SKM-1 (cell line): ENCODE measurements around the gene FMO5.
"Not testable (repeated sequence)": the region's sequence is repeated elsewhere in the genome, so short reads cannot be mapped to it uniquely, and the experiment has no call there.

Experiments used
- DNase-seq: peaks from one replicate; lab custom pipeline; 2025; ENCODE audit not compliant: unreplicated experiment; lab: John Stamatoyannopoulos, UW

The FMO5 gene

GRCh38 chr1:147225193-147225730 lies at the start of gene FMO5:
Gene FMO5, minus strand, starts transcription at chr1:147225339. Its CDS starts 310 bp downstream, at chr1:147225029.
- peak; percentile 67 for DNase-seq

- DNase-seq: peak; percentile 66
These were observed 48.5 kb upstream of the FMO5 start for GRCh38 chr1:147273409-147274336.

DNA sequence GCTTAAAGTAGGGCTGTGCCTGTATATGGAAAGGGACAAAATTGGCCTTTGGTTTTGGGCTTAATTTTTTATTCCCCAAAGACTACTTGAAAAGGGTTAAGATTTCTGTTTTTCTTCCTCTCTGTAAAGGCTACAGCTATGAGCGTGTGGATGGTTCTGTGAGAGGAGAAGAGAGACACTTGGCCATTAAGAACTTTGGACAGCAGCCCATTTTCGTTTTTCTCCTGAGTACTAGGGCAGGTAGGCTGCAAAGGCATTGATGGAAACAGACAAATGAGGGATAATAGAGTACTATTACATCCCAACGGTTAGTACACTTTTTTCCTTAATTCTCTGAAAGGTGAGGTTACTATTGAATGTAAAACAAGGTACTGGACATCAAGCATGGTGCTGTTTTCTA lies 46.9 kb upstream of the FMO5 start:
- no peak for DNase-seq

GRCh38 chr1:147270721-147271120 lies 45.6 kb upstream of the FMO5 start:
- no peak for DNase-seq

- no peak for DNase-seq
These were observed 42.6 kb upstream of the FMO5 start for GRCh38 chr1:147267711-147268110.

- no peak for DNase-seq
These were observed 41.2 kb upstream of the FMO5 start for GRCh38 chr1:147266381-147266780.

GRCh38 chr1:147264158-147264768 lies 39.1 kb upstream of the FMO5 start:
- no peak for DNase-seq

- DNase-seq: no peak
These were observed 35.8 kb upstream of the FMO5 start for GRCh38 chr1:147260956-147261355.

DNA sequence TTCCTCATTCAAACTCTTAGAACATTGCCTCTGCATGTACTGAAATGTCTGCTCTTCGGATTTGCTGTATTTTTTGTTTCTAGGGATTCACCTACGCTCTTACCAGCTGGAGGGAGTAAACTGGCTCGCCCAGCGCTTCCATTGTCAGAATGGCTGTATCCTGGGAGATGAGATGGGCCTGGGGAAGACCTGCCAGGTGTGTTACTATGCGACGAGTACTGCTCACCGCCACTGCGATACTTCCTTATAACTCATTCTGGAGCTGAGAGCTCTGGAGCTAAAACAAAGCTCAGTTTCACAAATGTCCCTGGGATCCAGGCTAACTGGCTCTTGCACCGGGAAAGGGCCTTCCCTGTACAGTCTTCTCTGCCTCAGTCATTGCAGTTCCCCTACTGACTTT lies 27.4 kb upstream of the FMO5 start:
- no peak for DNase-seq

- no peak for DNase-seq
These were observed 22.6 kb upstream of the FMO5 start for GRCh38 chr1:147247656-147248238.

- no peak for DNase-seq
These were observed 21.9 kb upstream of the FMO5 start for GRCh38 chr1:147246910-147247655.

DNA sequence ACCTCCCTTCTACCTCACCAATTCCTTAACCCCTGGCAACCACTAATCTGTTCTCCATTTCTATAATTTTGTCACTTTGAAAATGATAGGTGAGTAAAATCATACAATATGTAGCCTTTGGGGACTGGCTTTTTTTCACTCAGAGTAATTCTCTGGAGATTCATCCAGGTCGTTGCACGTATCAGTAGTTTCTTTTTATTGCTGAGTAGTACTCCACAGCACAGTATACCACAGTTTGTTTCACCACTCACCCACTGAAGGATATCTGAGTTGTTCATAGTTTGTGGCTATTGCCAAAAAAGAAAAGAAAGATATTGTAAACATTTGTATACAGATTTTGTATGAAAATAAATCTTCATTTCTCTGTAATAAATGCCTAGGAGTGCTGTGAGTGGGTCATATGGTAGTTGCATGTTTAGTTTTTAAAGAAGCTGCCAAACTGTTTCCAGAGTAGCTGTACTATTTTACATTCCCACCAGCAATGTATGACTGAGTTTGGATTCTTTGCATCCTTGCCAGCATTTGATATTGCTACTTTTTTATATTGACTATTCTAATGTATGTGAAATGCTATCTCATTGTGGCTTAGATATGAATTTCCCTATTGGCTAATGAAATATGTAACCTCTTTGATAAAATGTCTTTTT lies 21.0 kb upstream of the FMO5 start:
- DNase-seq: no peak

DNA sequence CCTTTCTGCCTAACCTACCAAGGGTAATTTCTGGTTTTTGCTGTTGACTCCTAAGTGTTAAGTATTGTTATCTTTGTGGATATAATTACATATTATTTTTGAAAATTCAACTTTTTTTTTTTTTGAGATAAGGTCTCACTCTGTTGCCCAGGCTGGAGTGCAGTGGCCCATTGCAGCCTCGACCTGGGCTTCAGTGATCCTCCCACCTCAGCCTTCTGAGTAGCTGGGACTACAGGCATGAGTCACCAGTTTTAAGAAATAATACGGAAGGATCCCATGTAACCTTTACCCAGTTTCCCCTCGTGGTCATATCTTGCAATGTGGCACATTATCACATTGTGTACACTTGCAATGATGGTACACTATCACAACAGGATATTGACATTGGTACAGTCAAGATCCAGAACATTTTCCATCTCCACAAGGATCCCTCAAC lies 20.5 kb upstream of the FMO5 start:
- no peak for DNase-seq

DNA sequence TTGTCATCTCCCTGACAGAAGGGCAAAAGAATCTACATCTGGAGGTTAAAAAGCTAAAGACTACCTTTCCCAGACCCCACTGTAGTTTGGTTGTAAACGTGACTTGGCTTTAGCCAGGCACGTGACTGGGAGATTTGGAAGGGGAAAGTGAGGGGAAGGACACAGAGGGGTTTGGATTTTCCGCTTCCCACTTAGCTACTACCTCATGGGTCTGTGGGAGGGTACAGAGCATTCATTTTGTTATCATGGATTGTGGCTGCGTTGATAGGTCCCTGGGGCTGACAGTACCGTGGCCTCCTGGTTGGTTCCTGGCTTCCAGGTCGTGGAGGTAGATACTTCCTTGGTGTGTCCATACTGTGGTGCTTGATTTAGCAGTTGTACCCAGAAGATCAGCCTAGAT lies 20.0 kb upstream of the FMO5 start:
- DNase-seq: no peak

DNA sequence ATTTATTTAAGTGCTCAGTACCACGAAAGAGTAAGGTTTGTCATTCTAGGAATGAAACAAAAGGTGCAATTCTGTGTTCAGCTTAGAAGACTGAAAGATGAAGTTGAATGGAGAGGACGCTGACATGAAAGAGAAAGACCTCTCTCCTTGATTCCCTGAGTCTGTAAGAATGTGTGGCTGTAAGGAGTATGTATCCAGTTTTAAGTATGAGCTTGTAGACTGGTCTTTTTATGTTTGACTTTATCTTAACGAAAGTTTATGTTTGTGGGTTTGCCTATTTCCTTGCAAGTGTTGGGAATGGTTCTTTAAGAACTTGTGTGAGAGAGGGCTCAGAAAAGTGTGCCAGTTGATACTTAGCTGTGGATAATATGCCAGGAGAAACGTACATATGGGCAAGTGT lies 18.7 kb upstream of the FMO5 start:
- no peak for DNase-seq

DNA sequence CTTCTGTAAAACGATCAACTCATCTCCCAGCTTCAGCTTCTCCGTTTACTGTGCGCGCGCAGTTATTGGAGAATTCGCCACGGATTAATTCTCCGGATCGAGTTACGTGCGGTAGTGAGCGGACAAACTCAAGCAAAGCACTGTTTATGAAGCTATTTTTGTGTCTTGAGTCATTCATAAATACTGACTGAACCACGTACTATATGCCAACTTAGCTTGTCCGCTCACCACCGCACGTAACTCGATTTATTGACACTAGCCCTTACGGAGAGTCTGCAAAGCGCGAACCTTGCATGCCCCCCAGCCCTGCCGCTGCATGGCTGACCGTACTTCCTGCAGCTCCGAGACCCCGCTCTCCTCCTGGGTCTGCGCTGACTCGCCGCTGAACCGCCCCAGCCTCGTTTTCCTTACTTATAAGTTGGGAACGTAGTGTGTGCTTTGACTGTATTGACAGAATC lies 18.1 kb upstream of the FMO5 start:
- no peak for DNase-seq

GRCh38 chr1:147242449-147243227 lies 17.5 kb upstream of the FMO5 start, which contains the start of gene CHD1L:
Gene CHD1L, plus strand, starts transcription at chr1:147242684. Its CDS starts 20 bp downstream, at chr1:147242704.
- peak; percentile 97 for DNase-seq

DNA sequence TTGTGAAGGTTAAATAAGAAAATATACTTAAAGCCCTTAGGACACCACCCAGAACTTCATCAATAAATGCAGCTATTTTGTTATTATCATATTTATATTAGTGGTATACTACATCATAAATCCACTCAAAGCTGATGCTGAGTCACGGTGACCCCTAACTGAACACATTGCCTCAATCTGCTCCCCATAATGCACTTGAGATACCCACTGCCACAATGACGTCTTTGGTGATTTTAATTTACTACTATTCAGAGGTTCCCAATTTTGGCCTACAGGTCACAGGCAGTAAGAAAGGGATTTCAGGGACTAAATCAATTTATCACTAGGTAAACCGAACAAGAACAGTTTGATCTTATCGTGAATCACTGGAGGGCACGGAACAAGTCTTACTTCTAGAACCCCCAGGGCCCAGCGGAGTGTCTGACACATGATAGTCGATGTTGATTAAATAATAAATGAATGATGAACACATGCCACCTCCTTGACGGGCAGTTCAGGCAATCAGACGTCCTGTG lies 16.9 kb upstream of the FMO5 start:
- DNase-seq: no peak

DNA sequence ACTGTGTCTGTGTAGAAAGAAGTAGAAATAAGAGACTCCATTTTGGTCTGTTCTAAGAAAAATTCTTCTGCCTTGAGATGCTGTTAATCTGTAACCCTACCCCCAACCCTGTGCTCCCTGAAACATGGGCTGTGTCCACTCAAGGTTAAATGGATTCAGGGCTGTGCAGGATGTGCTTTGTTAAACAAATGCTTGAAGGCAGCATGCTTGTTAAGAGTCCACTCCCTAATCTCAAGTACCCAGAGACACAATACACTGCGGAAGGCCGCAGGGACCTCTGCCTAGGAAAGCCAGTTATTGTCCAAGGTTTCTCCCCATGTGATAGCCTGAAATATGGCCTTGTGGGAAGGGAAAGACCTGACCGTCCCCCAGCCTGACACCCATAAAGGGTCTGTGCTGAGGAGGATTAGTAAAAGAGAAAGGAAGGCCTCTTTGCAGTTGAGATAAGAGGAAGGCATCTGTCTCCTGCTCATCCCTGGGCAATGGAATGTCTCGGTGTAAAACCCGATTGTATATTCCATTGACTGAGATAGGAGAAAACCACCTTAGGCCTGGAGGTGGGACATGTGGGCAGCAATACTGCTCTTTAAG lies 15.1 kb upstream of the FMO5 start:
- DNase-seq: not testable (repeated sequence)
